K562 (cell line): ENCODE results near the gene C11orf91. TPM values are rescaled to one million over a fixed set of nuclear protein-coding genes. Genes with fewer than 3 reads are reported as not detected.
"Not testable (repeated sequence)": the region's sequence is repeated elsewhere in the genome, so short reads cannot be mapped to it uniquely, and the experiment has no call there.

Experiments used
- ATAC-seq: fragments of 200-7000 bp; cut with Tn5 transposase; 3 replicates; pipeline ENCODE4 v1.9.1; 2020; ENCODE audit warnings: moderate library complexity
- BruUV-seq: library from RNA; stranded (reverse); fragments of 400-500 nt; replicated peaks from 2 replicates; lab custom pipeline; 2021; lab: Mats Ljungman, UMichigan
- CTCF ChIA-PET: fragments of 300-600 bp; formaldehyde crosslinking; extraction: SDS; loops from one replicate; lab custom pipeline; 2021; ENCODE audit warnings: low intra/inter-chr PET ratio; lab: Yijun Ruan, JAX
- POLR2A ChIA-PET: fragments of 300-600, 350-650 bp; sonication (Branson Sonifier 250); formaldehyde crosslinking; extraction: SDS; loops from one replicate; lab custom pipeline; 2021; ENCODE audit warnings: antibody characterized with exemption, inconsistent platforms; lab: Yijun Ruan, JAX
- DNase-seq, 4 experiments: peaks; one replicate each; pipeline versions ENCODE4 v3.0.0 to v3.0.0-alpha.2; 2011 to 2018; ENCODE audit warnings: low spot score in 3 of 4, mixed read lengths in 3 of 4; ENCODE audit errors: extremely low read depth in 1 of 4
- FAIRE-seq: peaks from 2 replicates; lab custom pipeline; 2011; peaks lifted over from hg19 to GRCh38; lab: Jason Lieb, UNC
- H2AFZ ChIP-seq: 2 replicates; pipeline ENCODE4 v1.6.0; 2011; ENCODE audit warnings: low read depth, low read length, control low read depth, inconsistent platforms
- H3K27ac ChIP-seq: fragments of 200-600 bp; 3 replicates; pipeline ENCODE4 v1.8.0; 2011; ENCODE audit warnings: low read depth, mild to moderate bottlenecking, control low read depth, inconsistent platforms, low read length, moderate library complexity, mixed read lengths; ENCODE audit errors: extremely low read depth
- H3K27me3 ChIP-seq, 2 experiments: fragments of 300-600 bp in 1 of 2; 2 replicates in 1 of 2; 3 replicates in 1 of 2; pipeline versions ENCODE4 v1.6.0 to v1.8.0; 2011; ENCODE audit warnings: inconsistent platforms in 2 of 2, low read length in 2 of 2, mild to moderate bottlenecking in 1 of 2, mixed read lengths in 1 of 2, moderate library complexity in 1 of 2; ENCODE audit not compliant: control insufficient read depth in 2 of 2, insufficient read depth in 2 of 2
- H3K36me3 ChIP-seq: fragments of 300-600 bp; 3 replicates; pipeline ENCODE4 v1.8.0; 2011; ENCODE audit warnings: mild to moderate bottlenecking, low read length, inconsistent platforms; ENCODE audit not compliant: control insufficient read depth, insufficient read depth
- H3K4me1 ChIP-seq, 2 experiments: fragments of 200-600 bp in 1 of 2; replicated peaks in 1 of 2; 2 replicates in 1 of 2; 3 replicates in 1 of 2; pipeline versions ENCODE4 v1.5.1 to v1.8.0; 2011; ENCODE audit warnings: inconsistent platforms in 2 of 2, low read length in 2 of 2, mild to moderate bottlenecking in 1 of 2, mixed read lengths in 1 of 2, moderate library complexity in 1 of 2; ENCODE audit not compliant: control insufficient read depth in 2 of 2, insufficient read depth in 2 of 2
- H3K4me2 ChIP-seq: 2 replicates; pipeline ENCODE4 v1.6.1; 2011; ENCODE audit warnings: low read length, control low read depth, inconsistent platforms, mixed read lengths; ENCODE audit not compliant: insufficient read depth
- H3K4me3 ChIP-seq: fragments of 200-600 bp; sonication (generic), shearing (Covaris generic); 2 replicates; pipeline ENCODE4 v1.5.1; 2016; ENCODE audit warnings: control low read depth, inconsistent platforms
- H3K79me2 ChIP-seq: fragments of 200-600 bp; 3 replicates; pipeline ENCODE4 v1.8.0; 2011; ENCODE audit warnings: low read length, inconsistent platforms; ENCODE audit not compliant: control insufficient read depth, insufficient read depth
- H3K9ac ChIP-seq, 2 experiments: 2 replicates each; pipeline versions ENCODE4 v1.6.0 to v1.6.1; 2011; ENCODE audit warnings: low read depth in 2 of 2, low read length in 2 of 2, control low read depth in 1 of 2, inconsistent platforms in 1 of 2, mild to moderate bottlenecking in 1 of 2, mixed read lengths in 1 of 2; ENCODE audit not compliant: insufficient read depth in 1 of 2
- H3K9me1 ChIP-seq: one replicate; pipeline ENCODE4 v1.6.0; 2011; ENCODE audit warnings: inconsistent platforms, mild to moderate bottlenecking, low read length, moderate library complexity; ENCODE audit not compliant: control insufficient read depth, insufficient read depth
- H3K9me3 ChIP-seq: replicated peaks from 2 replicates; pipeline ENCODE4 v1.5.1; 2011; ENCODE audit warnings: low read depth, low read length, inconsistent platforms; ENCODE audit not compliant: control insufficient read depth, insufficient read depth
- H4K20me1 ChIP-seq: replicated peaks from 2 replicates; pipeline ENCODE4 v1.6.1; 2011; ENCODE audit warnings: low read length, inconsistent platforms, mixed read lengths; ENCODE audit not compliant: control insufficient read depth, insufficient read depth
- DDX20 ChIP-seq: fragments of 450-650 bp; IDR thresholded peaks from 2 replicates; pipeline ENCODE4 v1.6.1; 2016; ENCODE audit warnings: missing genetic modification characterization, low read depth, mild to moderate bottlenecking, missing compliant biosample characterization, moderate library complexity
- HLTF ChIP-seq: fragments of 450-650 bp; IDR thresholded peaks from 2 replicates; pipeline ENCODE4 v1.6.1; 2016
- HNRNPK ChIP-seq: fragments of 200-400 bp; formaldehyde crosslinking; IDR thresholded peaks from one replicate; pipeline ENCODE4 v1.6.1; 2018; ENCODE audit warnings: mild to moderate bottlenecking, low read depth, low read length; ENCODE audit not compliant: poor library complexity, severe bottlenecking
- RERE ChIP-seq: sonication (generic); formaldehyde crosslinking; IDR thresholded peaks from 2 replicates; pipeline ENCODE4 v1.8.0; 2023; ENCODE audit warnings: missing genetic modification reagents, mild to moderate bottlenecking, borderline replicate concordance
- TFAP4 ChIP-seq: sonication (generic); formaldehyde crosslinking; IDR thresholded peaks from 2 replicates; pipeline ENCODE4 v1.8.0; 2022; ENCODE audit warnings: missing genetic modification reagents, mild to moderate bottlenecking, moderate library complexity, borderline replicate concordance
- ZNF133 ChIP-seq: fragments of 250-450 bp; sonication (Bioruptor Pico); IDR thresholded peaks from 2 replicates; pipeline ENCODE4 v1.4.0; 2020; ENCODE audit warnings: mild to moderate bottlenecking
- ZNF316 ChIP-seq: fragments of 450-650 bp; IDR thresholded peaks from 2 replicates; pipeline ENCODE4 v1.6.1; 2016
- WGBS: fragments of 100-300 bp; shearing (Covaris generic); methylation state at CpG from one replicate; pipeline ENCODE4 v1.1.6; 2016; ENCODE audit warnings: low coverage, mixed read lengths; ENCODE audit not compliant: insufficient coverage; ENCODE audit errors: missing lambda C conversion rate; 5-methylcytosine and 5-hydroxymethylcytosine counted together
- in situ Hi-C: fragments of 300-500 bp; cut with MboI; formaldehyde crosslinking; loops from 4 replicates; pipeline ENCODE4 v1.15.0; 2018; ENCODE audit warnings: inconsistent platforms, mixed read lengths
- intact Hi-C: fragments of 100-400 bp; cut with micrococcal nuclease; formaldehyde crosslinking; loops from 2 replicates; pipeline ENCODE4 v1.14.2; 2022
- polyA plus RNA-seq, 8 experiments: library from polyadenylated mRNA; depleted of rRNA in 4 of 8; stranded (reverse) in 5 of 8; unstranded in 3 of 8; fragments of >200 nt; fragmentation: Nextera tagmentation in 2 of 8; fragmentation: Illumina TruSeq in 1 of 8; extraction: Ambion mirVana in 2 of 8; extraction: Trizol in 1 of 8; gene quantifications; 2 replicates each; pipeline versions ENCODE4 v1.2.1 to v1.2.3, GENCODE V29; 2011 to 2014; ENCODE audit warnings: inconsistent platforms in 1 of 8, missing spikeins in 1 of 8
- total RNA-seq, 7 experiments: library from RNA; depleted of rRNA in 6 of 7; stranded (reverse); fragments of >200 nt in 6 of 7; fragmentation: Illumina TruSeq in 2 of 7; extraction: Trizol in 2 of 7; gene quantifications; 2 replicates each; pipeline versions ENCODE4 v1.2.1 to v1.2.3, GENCODE V29; 2011 to 2021; ENCODE audit warnings: low replicate concordance in 1 of 7

C11orf91 gene
- total and polyA plus RNA-seq, 9 of the 15 experiments (the other 6 are each of a cell fraction or from before 2014, with no cell fraction given), result not detected

GRCh38 chr11:33708985-33709384 lies 8.4 kb upstream of the C11orf91 start (continued):
- no peak for TF ChIP-seq HNRNPK
- no peak for TF ChIP-seq HLTF
- no peak for TF ChIP-seq RERE (CRISPR knock-in tag)
- no peak for TF ChIP-seq DDX20 (tag)
- no peak for TF ChIP-seq TFAP4 (CRISPR knock-in tag)
- peak; percentile 82 for TF ChIP-seq ZNF316
- no peak for TF ChIP-seq ZNF133 (CRISPR knock-in tag)

GRCh38 chr11:33707831-33708230 lies 7.2 kb upstream of the C11orf91 start:
- in situ Hi-C loops, H4K20me1 ChIP-seq, H3K27ac ChIP-seq, H3K4me3 ChIP-seq, FAIRE-seq, CTCF ChIA-PET, H3K9ac ChIP-seq, H3K4me1 ChIP-seq, H2AFZ ChIP-seq, H3K27me3 ChIP-seq, DNase-seq, H3K9me1 ChIP-seq, H3K79me2 ChIP-seq, ATAC-seq, BruUV-seq, H3K9me3 ChIP-seq, intact Hi-C loops, H3K4me2 ChIP-seq: not testable (repeated sequence)
- WGBS, result no CpG with 5 or more reads among the region's 2 CpGs
- H3K36me3 ChIP-seq, result peaks cover 69% of the 10 kb centered on the region
- POLR2A ChIA-PET, result interaction anchor here (1.2 kb wide), 1 partner anchor 10 kb away, joined by 3 read pairs; no protein-coding TSS in a partner anchor
